DOHH2 (cell line): Measurements from ENCODE around the gene AFAP1.

Source experiments
- H3F3A ChIP-seq: fragments of 200-600 bp; sonication (generic), shearing (Covaris generic); 2 replicates; pipeline ENCODE4 v1.6.0; 2016; ENCODE audit warnings: antibody characterized with exemption, mild to moderate bottlenecking; ENCODE audit not compliant: control insufficient read depth, insufficient read depth
- H3K27ac ChIP-seq: fragments of 200-600 bp; sonication (generic); 2 replicates; pipeline ENCODE4 v1.5.1; 2014; ENCODE audit warnings: low read depth, mild to moderate bottlenecking, low read length, moderate library complexity
- H3K27me3 ChIP-seq: fragments of 200-600 bp; sonication (generic); 2 replicates; pipeline ENCODE4 v1.6.1; 2014; ENCODE audit warnings: mild to moderate bottlenecking, low read length, mixed read lengths; ENCODE audit not compliant: control insufficient read depth
- H3K36me3 ChIP-seq: fragments of 200-600 bp; sonication (generic); 2 replicates; pipeline ENCODE4 v1.6.1; 2014; ENCODE audit warnings: mild to moderate bottlenecking, low read length, moderate library complexity, mixed read lengths; ENCODE audit not compliant: control insufficient read depth
- H3K4me1 ChIP-seq: fragments of 200-600 bp; sonication (generic); 2 replicates; pipeline ENCODE4 v1.6.1; 2014; ENCODE audit warnings: mild to moderate bottlenecking, low read length, mixed read lengths; ENCODE audit not compliant: control insufficient read depth
- H3K4me2 ChIP-seq: fragments of 200-600 bp; sonication (generic); 2 replicates; pipeline ENCODE4 v1.6.0; 2014; ENCODE audit warnings: mild to moderate bottlenecking, low read length, moderate library complexity
- H3K4me3 ChIP-seq: fragments of 200-600 bp; sonication (generic); 2 replicates; pipeline ENCODE4 v1.5.1; 2014; ENCODE audit warnings: mild to moderate bottlenecking, low read length, mixed read lengths
- H3K79me2 ChIP-seq: fragments of 200-600 bp; sonication (generic); 2 replicates; pipeline ENCODE4 v1.6.1; 2014; ENCODE audit warnings: mild to moderate bottlenecking, low read length, mixed read lengths; ENCODE audit not compliant: control insufficient read depth
- H3K9me2 ChIP-seq: fragments of 200-600 bp; sonication (generic); replicated peaks from 2 replicates; pipeline ENCODE4 v1.6.1; 2014; ENCODE audit warnings: mild to moderate bottlenecking, low read length, mixed read lengths; ENCODE audit not compliant: control insufficient read depth
- H3K9me3 ChIP-seq: fragments of 200-600 bp; sonication (generic); 2 replicates; pipeline ENCODE4 v1.6.1; 2014; ENCODE audit warnings: antibody characterized with exemption, low read length, mixed read lengths; ENCODE audit not compliant: control insufficient read depth, insufficient read depth
- H4K20me1 ChIP-seq: fragments of 200-600 bp; sonication (generic); 2 replicates; pipeline ENCODE4 v1.6.0; 2014; ENCODE audit warnings: low read depth, mild to moderate bottlenecking, antibody characterized with exemption, low read length, moderate library complexity; ENCODE audit not compliant: control insufficient read depth, insufficient read depth
- EZH2phosphoT487 ChIP-seq: fragments of 200-600 bp; sonication (generic); IDR thresholded peaks from 2 replicates; pipeline ENCODE4 v1.6.1; 2017; ENCODE audit warnings: borderline replicate concordance, mild to moderate bottlenecking, antibody characterized with exemption, low read length, moderate library complexity, mixed read lengths
- TF ChIP-seq, protein P1 (sequence below): fragments of 200-600 bp; sonication (generic); IDR thresholded peaks from one replicate; pipeline ENCODE4 v1.5.1; 2014; ENCODE audit warnings: antibody characterized with exemption, mild to moderate bottlenecking, low read depth, low read length; ENCODE audit not compliant: poor library complexity, severe bottlenecking

Gene AFAP1

GRCh38 chr4:7983296-7983695, 43.6 kb upstream of the AFAP1 start:
- H3K4me2 ChIP-seq, result no peak overlapping the region
- H3K4me1 ChIP-seq, result no peaks in the 10 kb centered on the region
- H3K4me3 ChIP-seq, result no peak overlapping the region
- peaks cover 16% of the 10 kb centered on the region for H3K27me3 ChIP-seq
- H4K20me1 ChIP-seq, result no peaks in the 10 kb centered on the region
- H3F3A ChIP-seq, result no peaks in the 10 kb centered on the region
- no peaks in the 10 kb centered on the region for H3K36me3 ChIP-seq
- TF ChIP-seq, protein P1, sequence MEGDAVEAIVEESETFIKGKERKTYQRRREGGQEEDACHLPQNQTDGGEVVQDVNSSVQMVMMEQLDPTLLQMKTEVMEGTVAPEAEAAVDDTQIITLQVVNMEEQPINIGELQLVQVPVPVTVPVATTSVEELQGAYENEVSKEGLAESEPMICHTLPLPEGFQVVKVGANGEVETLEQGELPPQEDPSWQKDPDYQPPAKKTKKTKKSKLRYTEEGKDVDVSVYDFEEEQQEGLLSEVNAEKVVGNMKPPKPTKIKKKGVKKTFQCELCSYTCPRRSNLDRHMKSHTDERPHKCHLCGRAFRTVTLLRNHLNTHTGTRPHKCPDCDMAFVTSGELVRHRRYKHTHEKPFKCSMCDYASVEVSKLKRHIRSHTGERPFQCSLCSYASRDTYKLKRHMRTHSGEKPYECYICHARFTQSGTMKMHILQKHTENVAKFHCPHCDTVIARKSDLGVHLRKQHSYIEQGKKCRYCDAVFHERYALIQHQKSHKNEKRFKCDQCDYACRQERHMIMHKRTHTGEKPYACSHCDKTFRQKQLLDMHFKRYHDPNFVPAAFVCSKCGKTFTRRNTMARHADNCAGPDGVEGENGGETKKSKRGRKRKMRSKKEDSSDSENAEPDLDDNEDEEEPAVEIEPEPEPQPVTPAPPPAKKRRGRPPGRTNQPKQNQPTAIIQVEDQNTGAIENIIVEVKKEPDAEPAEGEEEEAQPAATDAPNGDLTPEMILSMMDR, result no peak
- no peak for TF ChIP-seq EZH2phosphoT487
- H3K79me2 ChIP-seq, result no peaks in the 10 kb centered on the region
- no peaks in the 10 kb centered on the region for H3K9me2 ChIP-seq
- no peaks in the 10 kb centered on the region for H3K9me3 ChIP-seq
- H3K27ac ChIP-seq, result no peak overlapping the region

DNA sequence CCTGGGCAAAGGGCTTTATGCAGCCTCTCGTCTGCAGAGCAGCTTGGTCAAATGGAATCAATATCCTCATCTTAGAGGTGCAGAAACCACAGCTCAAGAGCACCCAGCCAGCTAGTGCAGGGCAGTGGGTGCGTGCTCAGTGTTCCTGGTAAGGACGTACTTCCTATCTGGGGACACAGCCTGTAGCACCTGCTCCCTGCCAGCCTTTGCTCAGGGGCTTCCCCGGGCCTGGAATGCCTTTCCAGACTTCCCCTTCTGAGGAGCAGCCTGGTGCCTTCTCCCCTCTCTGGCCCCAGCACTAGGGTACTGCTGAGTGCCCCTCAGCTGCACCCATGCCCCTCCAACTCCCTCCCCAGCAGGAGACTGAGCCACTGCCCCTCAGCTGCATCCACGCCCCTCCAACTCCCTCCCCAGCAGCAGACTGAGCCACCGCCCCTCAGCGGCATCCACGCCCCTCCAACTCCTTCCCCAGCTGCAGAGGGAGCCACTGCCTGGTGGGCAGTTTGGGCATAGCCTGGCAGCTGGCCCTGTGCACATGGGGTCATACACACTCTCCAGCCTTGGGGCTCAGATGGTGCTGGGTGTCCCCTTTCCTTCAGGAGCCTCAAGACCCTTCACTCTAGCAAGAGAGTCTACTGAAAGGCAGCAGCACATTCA, 42.2 kb upstream of the AFAP1 start:
- Histone ChIP-seq H3K4me3 (no peak overlapping the region), H3F3A (no peaks in the 10 kb centered on the region), H3K36me3 (no peaks in the 10 kb centered on the region), H3K4me2 (no peak overlapping the region), H3K9me3 (no peaks in the 10 kb centered on the region), H3K27ac (no peak overlapping the region), H3K4me1 (no peaks in the 10 kb centered on the region), H3K79me2 (no peaks in the 10 kb centered on the region), H4K20me1 (no peaks in the 10 kb centered on the region), H3K9me2 (no peaks in the 10 kb centered on the region), H3K27me3 (peaks cover 19% of the 10 kb centered on the region)
- TF ChIP-seq, protein P1, result no peak
- TF ChIP-seq EZH2phosphoT487, result no peak

GRCh38 chr4:7980036-7980435, 40.4 kb upstream of the AFAP1 start:
- no peaks in the 10 kb centered on the region for H3F3A ChIP-seq
- no peaks in the 10 kb centered on the region for H3K4me1 ChIP-seq
- no peak overlapping the region for H3K4me2 ChIP-seq
- H3K9me3 ChIP-seq, result no peaks in the 10 kb centered on the region
- no peaks in the 10 kb centered on the region for H3K79me2 ChIP-seq
- no peak overlapping the region for H3K27ac ChIP-seq
- peaks cover 19% of the 10 kb centered on the region for H3K27me3 ChIP-seq
- H3K36me3 ChIP-seq, result no peaks in the 10 kb centered on the region
- H3K4me3 ChIP-seq, result no peak overlapping the region
- no peaks in the 10 kb centered on the region for H3K9me2 ChIP-seq
- H4K20me1 ChIP-seq, result no peaks in the 10 kb centered on the region
- TF ChIP-seq EZH2phosphoT487, result no peak
- TF ChIP-seq, protein P1, result no peak

GRCh38 chr4:7979652-7979968, 39.9 kb upstream of the AFAP1 start:
- H3K36me3 ChIP-seq, result no peaks in the 10 kb centered on the region
- H3K4me2 ChIP-seq, result no peak overlapping the region
- H3K4me3 ChIP-seq, result no peak overlapping the region
- no peaks in the 10 kb centered on the region for H3K9me2 ChIP-seq
- no peaks in the 10 kb centered on the region for H3F3A ChIP-seq
- TF ChIP-seq, protein P1, result no peak
- TF ChIP-seq EZH2phosphoT487, result no peak
- H3K27me3 ChIP-seq, result peaks cover 19% of the 10 kb centered on the region
- H3K27ac ChIP-seq, result no peak overlapping the region
- no peaks in the 10 kb centered on the region for H3K4me1 ChIP-seq
- H3K9me3 ChIP-seq, result no peaks in the 10 kb centered on the region
- no peaks in the 10 kb centered on the region for H4K20me1 ChIP-seq
- no peaks in the 10 kb centered on the region for H3K79me2 ChIP-seq
